SU-DHL-6 (cell line): ENCODE results near the gene TMIE.

Source experiments
- H2AFZ ChIP-seq: fragments of 200-600 bp; sonication (generic); 2 replicates; pipeline ENCODE4 v1.6.1; 2014; ENCODE audit warnings: low read depth, mild to moderate bottlenecking, moderate library complexity, mixed read lengths, antibody characterized with exemption, low read length; ENCODE audit not compliant: severe bottlenecking
- H3F3A ChIP-seq: fragments of 200-600 bp; shearing (Covaris generic); 2 replicates; pipeline ENCODE4 v1.6.0; 2016; ENCODE audit warnings: antibody characterized with exemption, mild to moderate bottlenecking; ENCODE audit not compliant: insufficient read depth
- H3K27ac ChIP-seq: fragments of 200-600 bp; sonication (generic); 2 replicates; pipeline ENCODE4 v1.5.1; 2016; ENCODE audit warnings: low read depth, mild to moderate bottlenecking, low read length, moderate library complexity, mixed read lengths
- H3K27me3 ChIP-seq: fragments of 200-600 bp; sonication (generic), shearing (Covaris generic); 2 replicates; pipeline ENCODE4 v1.6.0; 2014; ENCODE audit warnings: mild to moderate bottlenecking, low read length
- H3K36me3 ChIP-seq: fragments of 200-600 bp; sonication (generic); 2 replicates; pipeline ENCODE4 v1.6.1; 2014; ENCODE audit warnings: mild to moderate bottlenecking, low read length, mixed read lengths
- H3K4me2 ChIP-seq: fragments of 300-600, 200-600 bp; shearing (Covaris generic), sonication (generic); 2 replicates; pipeline ENCODE4 v1.6.0; 2014; ENCODE audit warnings: low read length, low read depth, mild to moderate bottlenecking; ENCODE audit not compliant: poor library complexity, severe bottlenecking
- H3K4me3 ChIP-seq: fragments of 200-600 bp; sonication (generic); 2 replicates; pipeline ENCODE4 v1.5.1; 2014; ENCODE audit warnings: antibody characterized with exemption, low read length, mild to moderate bottlenecking, mixed read lengths; ENCODE audit not compliant: insufficient read depth, poor library complexity, severe bottlenecking
- H3K79me2 ChIP-seq: fragments of 200-600 bp; sonication (generic); 2 replicates; pipeline ENCODE4 v1.6.1; 2014; ENCODE audit warnings: mild to moderate bottlenecking, low read length, moderate library complexity; ENCODE audit not compliant: insufficient read depth
- H3K9ac ChIP-seq: fragments of 200-600 bp; sonication (generic); 2 replicates; pipeline ENCODE4 v1.7.0; 2014; ENCODE audit warnings: mild to moderate bottlenecking, low read length
- H3K9me2 ChIP-seq: fragments of 200-600 bp; sonication (generic); replicated peaks from 2 replicates; pipeline ENCODE4 v1.6.1; 2014; ENCODE audit warnings: low read length; ENCODE audit not compliant: insufficient read depth
- H3K9me3 ChIP-seq: fragments of 200-600 bp; sonication (generic); 2 replicates; pipeline ENCODE4 v1.6.1; 2014; ENCODE audit warnings: low read length, mixed read lengths; ENCODE audit not compliant: insufficient read depth
- H4K20me1 ChIP-seq: fragments of 200-600 bp; sonication (generic); 2 replicates; pipeline ENCODE4 v1.6.1; 2014; ENCODE audit warnings: low read depth, mild to moderate bottlenecking, antibody characterized with exemption, low read length, moderate library complexity, mixed read lengths
- CTCF ChIP-seq: fragments of 200-600 bp; sonication (generic); IDR thresholded peaks from one replicate; pipeline ENCODE4 v1.5.1; 2017; ENCODE audit warnings: antibody characterized with exemption, mild to moderate bottlenecking, low read length, moderate library complexity; ENCODE audit not compliant: insufficient read depth, poor library complexity, severe bottlenecking
- EZH2phosphoT487 ChIP-seq: fragments of 200-600 bp; sonication (generic), shearing (Covaris generic); conservative IDR thresholded peaks from 2 replicates; pipeline ENCODE4 v1.6.1; 2018; ENCODE audit warnings: mild to moderate bottlenecking, antibody characterized with exemption, low read length, moderate library complexity, mixed read lengths

The TMIE gene

DNA sequence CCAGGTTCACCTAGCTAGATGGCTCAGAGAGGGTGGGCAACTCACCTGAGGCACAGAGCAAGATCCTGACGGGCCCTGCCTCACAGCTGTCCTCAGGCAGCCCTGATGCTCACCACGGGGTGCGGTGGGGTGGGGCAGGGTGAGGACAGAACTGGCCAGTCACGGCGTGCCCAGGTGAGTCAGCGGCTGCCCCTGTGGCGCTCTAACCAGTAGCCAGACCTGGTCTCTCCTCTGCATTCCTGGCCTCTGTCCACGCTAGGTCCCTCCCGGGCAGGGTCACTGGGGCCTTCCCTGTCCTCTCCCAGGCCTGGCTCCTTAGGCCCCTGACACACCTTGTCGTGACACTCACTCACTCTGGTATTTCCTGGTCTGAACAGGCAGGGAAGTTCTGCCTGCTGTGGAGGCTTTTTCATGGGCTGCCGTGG is 8.6 kb upstream of the TMIE start:
- H3K4me3 ChIP-seq = no peak overlapping the region
- H3K9ac ChIP-seq = no peak overlapping the region
- H3K27ac ChIP-seq = no peak overlapping the region
- H3K27me3 ChIP-seq = no peaks in the 10 kb centered on the region
- no peaks in the 10 kb centered on the region for H4K20me1 ChIP-seq
- TF ChIP-seq EZH2phosphoT487 = no peak
- TF ChIP-seq CTCF = no peak
- no peaks in the 10 kb centered on the region for H3K9me2 ChIP-seq
- H3K79me2 ChIP-seq = no peaks in the 10 kb centered on the region
- no peaks in the 10 kb centered on the region for H3K36me3 ChIP-seq
- H3K4me2 ChIP-seq = peak overlapping the region; percentile 51
- H3K9me3 ChIP-seq = no peaks in the 10 kb centered on the region
- H2AFZ ChIP-seq = no peak overlapping the region
- no peaks in the 10 kb centered on the region for H3F3A ChIP-seq

DNA sequence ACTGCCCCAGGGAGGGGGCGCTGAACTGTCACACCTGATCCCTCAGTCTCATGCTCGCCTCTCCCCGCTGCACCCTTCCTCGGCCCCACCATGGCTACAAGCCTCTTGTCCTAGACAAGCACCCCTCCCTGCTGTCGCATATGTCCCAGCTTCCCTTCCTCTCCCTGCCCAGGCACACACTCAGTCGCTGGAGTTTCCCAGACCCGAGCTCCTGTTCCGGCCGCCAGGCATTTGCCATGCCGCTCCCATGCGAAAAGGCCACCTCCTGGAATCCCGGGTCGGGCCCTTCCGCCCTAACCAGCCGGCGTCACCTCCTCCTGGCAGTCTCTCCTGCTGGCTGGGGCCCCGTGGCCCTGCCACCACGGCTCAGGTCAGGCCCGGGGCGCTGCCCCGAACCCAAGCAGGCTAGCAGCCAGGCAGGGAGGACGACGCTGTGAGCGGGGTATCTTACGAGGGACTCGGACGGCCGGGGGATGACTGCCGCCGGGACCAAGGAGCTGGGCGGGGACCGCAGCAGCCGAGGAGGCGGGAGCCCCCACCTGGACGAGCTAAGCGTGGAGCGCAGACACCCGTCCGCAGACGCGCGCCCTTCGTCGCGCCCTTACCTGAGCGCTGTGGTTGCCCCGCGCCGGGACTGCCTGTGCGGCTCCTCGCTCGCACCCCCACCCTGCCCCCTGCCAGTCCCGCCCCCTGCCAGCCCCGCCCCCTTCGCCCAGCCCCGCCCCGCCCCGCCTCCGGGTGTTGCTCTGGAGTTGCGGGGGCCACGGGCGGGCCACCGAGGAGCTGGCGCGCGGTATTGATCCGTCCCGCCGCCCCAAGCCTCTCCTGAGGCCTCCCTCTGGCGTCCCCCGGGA is 7.9 kb upstream of the TMIE start, which contains the start of gene ALS2CL:
TSS of gene ALS2CL (minus strand) at position 642 of the 854 bp plus-strand sequence. CDS start 4,239 bp downstream, outside the sequence.
- no peaks in the 10 kb centered on the region for H3K79me2 ChIP-seq
- TF ChIP-seq CTCF (no peak), EZH2phosphoT487 (no peak)
- H3K36me3 ChIP-seq = no peaks in the 10 kb centered on the region
- peak within 1 kb of the TSS; percentile 79 for H2AFZ ChIP-seq
- no peaks in the 10 kb centered on the region for H4K20me1 ChIP-seq
- peak within 1 kb of the TSS; percentile 51 for H3K4me2 ChIP-seq
- peak within 1 kb of the TSS; percentile 36; the same call in 1 of the 2 replicates for H3K9ac ChIP-seq
- H3K4me3 ChIP-seq = peak within 1 kb of the TSS; percentile 30
- no peaks in the 10 kb centered on the region for H3K9me3 ChIP-seq
- H3F3A ChIP-seq = no peaks in the 10 kb centered on the region
- H3K27ac ChIP-seq = no peak within 1 kb of the TSS
- no peaks in the 10 kb centered on the region for H3K27me3 ChIP-seq
- H3K9me2 ChIP-seq = no peaks in the 10 kb centered on the region

DNA sequence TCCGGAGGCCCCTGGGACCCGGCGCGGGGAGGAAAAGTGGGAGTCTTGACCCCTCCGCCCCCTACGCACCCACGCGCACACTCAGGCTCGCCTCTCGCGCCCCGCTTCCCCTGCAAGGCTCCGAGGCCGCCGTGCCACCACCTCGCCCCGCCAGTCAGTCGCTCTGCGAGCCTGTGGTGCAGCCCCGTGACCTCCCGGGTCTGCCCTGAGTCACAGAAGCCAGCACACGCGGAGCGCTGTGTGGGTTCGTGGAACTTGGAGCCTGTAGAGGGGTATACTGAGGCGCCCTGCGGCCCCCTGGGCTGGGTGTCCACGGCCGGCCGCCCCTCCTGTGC is 7.3 kb upstream of the TMIE start:
- H4K20me1 ChIP-seq = no peaks in the 10 kb centered on the region
- no peaks in the 10 kb centered on the region for H3K36me3 ChIP-seq
- no peaks in the 10 kb centered on the region for H3F3A ChIP-seq
- H3K9ac ChIP-seq = no peak overlapping the region
- no peak overlapping the region for H3K4me3 ChIP-seq
- no peaks in the 10 kb centered on the region for H3K79me2 ChIP-seq
- H3K9me3 ChIP-seq = no peaks in the 10 kb centered on the region
- H3K9me2 ChIP-seq = no peaks in the 10 kb centered on the region
- H2AFZ ChIP-seq = no peak overlapping the region
- peak overlapping the region; percentile 51 for H3K4me2 ChIP-seq
- no peak overlapping the region for H3K27ac ChIP-seq
- no peaks in the 10 kb centered on the region for H3K27me3 ChIP-seq
- no peak for TF ChIP-seq CTCF
- TF ChIP-seq EZH2phosphoT487 = no peak
